ENCODE data around the gene AGAP2. TPM values are rescaled to one million over a fixed set of nuclear protein-coding genes. Genes with fewer than 3 reads are reported as not detected.

Gene AGAP2
- total RNA-seq, 1 donor from 2014 or later: 2.8 TPM

GRCh38 chr12:57753756-57754337 lies 15.3 kb upstream of the AGAP2 start:
- DNase-seq (ENCODE audit: low spot score): no peak

- no peak for DNase-seq (ENCODE audit: low spot score)
Observed at GRCh38 chr12:57752668-57753000, 14.1 kb upstream of the AGAP2 start.

DNA sequence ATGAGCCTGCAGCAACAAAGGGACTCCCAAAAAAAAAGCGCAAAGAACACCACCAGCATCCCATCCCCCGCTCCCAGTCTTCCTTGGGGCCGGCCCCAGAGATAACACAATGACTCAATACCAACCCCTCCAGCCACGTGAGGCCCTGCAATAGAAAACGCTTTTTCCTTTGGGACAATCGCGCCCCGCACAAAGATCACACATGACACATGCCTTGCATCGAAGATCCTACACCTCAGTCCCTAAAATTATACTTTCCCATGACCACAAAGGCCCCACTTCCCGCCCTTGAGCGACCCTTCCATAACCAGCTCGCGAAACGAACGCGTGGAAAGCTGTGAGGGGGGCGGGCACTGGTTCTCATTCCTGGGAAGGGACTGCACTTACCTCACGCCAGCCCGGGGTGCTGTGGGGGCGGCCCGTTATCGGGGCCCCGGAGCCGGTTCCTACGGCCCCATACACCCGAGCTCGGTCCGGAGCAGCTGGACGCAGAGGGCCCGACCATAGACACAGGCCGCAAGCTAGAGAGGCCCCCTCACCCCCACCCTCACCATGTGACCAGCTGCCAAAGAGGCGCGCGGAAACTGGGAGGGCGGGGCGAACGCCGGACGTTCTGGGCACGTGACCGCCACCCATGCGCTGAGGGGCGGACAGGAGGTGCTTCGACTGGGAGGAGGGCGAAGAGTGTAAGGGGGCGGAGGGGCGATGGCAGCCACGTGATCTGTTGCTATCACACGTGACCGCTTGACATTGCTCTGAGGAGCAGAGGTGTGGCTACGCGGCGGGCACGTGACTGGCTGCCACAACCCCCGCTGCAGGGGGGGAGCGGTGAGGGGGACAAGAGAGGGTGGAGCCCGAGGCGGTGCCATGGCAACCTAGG lies 13.5 kb upstream of the AGAP2 start, which contains the start of gene CDK4:
TSS of gene CDK4 (minus strand) at position 523 of the 880 bp plus-strand sequence. CDS start 593 bp downstream, outside the sequence.
- DNase-seq (ENCODE audit: low spot score): peak; percentile 100

- no peak for DNase-seq (ENCODE audit: low spot score)
Observed at GRCh38 chr12:57751432-57751787, 12.9 kb upstream of the AGAP2 start.

GRCh38 chr12:57750561-57751431 lies 12.3 kb upstream of the AGAP2 start:
- DNase-seq (ENCODE audit: low spot score): no peak

GRCh38 chr12:57749061-57749460 lies 10.5 kb upstream of the AGAP2 start:
- DNase-seq (ENCODE audit: low spot score): no peak

DNA sequence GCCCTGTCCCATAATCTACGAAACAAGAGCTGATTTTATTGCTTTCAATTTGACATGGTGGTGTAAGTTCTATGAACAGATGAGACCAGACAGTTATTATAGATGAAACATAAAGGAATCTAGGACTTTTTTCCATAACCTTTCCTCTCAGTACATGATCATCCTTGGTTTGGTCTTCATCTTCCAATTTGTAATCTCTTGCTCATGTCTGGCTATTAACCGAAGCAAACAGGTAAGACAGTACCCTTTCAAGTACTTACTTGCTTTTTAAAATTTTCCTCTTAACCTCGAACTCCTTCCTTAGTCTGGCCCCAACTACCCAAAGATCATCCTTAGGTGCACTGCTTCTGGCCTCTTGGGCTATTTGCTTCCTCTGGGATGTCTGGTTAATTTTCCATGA lies 7.5 kb upstream of the AGAP2 start:
- no peak for DNase-seq (ENCODE audit: low spot score)

DNA sequence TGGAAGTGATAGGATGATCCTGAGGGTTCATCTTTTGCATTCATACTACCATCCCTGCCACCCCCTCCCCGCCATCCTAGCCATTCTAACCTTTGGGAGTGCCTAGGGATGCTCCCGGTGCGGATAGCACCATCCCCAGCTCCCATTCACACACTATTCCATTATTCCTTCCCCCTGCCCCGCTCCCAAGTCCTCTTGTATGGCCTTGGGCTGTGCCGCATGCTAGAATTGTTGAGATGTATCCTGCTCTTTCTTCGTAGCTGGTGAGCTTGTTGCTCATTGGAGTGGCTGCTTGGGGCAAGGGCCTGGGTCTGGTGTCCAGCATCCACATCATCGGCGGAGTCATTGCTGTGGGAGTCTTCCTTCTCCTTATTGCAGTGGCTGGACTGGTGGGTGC lies 6.9 kb upstream of the AGAP2 start:
- DNase-seq (ENCODE audit: low spot score): no peak

- DNase-seq (ENCODE audit: low spot score): peak; percentile 98
Observed at GRCh38 chr12:57744777-57745484, 6.4 kb upstream of the AGAP2 start, which contains the start of gene TSPAN31. Gene TSPAN31, plus strand, starts transcription at chr12:57745039. Its CDS starts 116 bp downstream, at chr12:57745155.

DNA sequence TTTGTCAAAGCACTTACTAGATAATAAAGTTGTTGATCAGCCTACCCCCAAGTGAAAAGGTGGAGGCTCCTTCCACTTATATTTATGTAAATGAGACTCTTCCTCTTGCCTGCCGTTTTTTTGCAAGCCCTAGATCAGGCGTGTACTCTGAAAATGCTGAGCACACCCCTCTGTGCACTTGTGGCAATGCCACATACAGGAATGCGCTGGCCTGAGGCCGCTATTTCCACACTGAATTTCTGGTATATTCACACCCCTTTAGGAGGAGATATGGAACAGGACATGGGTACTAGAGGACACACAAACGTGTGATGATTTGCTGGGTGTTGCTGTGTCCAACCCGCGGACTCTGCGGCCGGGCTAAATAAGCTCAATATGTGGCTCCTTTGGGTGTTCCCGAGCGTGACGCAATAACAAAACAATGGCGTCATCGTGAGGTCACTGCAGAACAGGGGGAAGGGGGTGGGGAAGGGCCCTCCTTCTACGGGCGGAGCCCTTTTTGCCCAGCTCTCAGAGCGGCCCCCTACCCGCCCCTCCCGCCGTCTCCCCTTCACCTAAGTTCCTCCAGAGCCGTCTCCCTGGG lies 5.7 kb upstream of the AGAP2 start:
- DNase-seq (ENCODE audit: low spot score): peak; percentile 80

- DNase-seq (ENCODE audit: low spot score): no peak
Observed at GRCh38 chr12:57743769-57744168, 5.2 kb upstream of the AGAP2 start.

- DNase-seq (ENCODE audit: low spot score): no peak
Observed at GRCh38 chr12:57741844-57742738, 3.5 kb upstream of the AGAP2 start.

- no peak for DNase-seq (ENCODE audit: low spot score)
Observed at GRCh38 chr12:57741413-57741789, 2.9 kb upstream of the AGAP2 start.

DNA sequence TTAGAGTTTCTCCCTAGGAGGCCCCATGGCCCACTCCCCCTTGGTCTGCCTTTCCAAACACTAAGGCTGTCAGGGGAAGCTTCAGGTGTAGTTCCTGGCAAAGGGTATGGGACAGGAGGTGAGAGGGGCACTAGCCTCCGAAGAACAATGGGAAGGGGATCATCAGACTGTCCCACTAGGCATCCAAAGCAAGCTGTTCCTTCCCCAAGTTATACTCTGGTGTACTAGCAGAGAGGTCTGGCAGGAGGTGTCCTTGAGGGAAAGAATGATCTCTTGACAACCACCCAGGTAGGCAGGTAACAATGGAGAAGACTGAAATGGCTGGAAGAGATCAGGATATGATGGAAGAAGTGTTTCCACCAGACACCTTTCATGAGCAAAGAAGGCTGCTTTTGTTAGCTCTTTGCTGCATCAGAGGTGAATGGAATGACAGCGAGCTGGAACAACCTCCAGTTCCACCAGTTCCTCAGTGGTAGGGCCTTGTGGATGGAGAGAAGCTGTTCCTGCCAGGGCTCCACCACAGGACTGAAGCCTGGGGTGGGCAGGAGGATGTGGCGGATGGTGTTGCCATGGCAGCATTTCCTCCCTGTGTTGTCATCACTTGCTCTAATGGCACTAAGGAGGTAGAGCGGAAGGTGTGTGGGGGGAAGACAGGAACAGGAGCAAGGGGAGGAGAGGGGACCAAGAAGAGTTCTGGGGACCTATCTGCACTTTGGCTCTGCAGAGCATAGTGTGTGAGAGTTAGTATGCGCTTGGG lies 2.3 kb upstream of the AGAP2 start:
- no peak for DNase-seq (ENCODE audit: low spot score)

- DNase-seq (ENCODE audit: low spot score): no peak
Observed at GRCh38 chr12:57739914-57740538, 1.5 kb upstream of the AGAP2 start.

DNA sequence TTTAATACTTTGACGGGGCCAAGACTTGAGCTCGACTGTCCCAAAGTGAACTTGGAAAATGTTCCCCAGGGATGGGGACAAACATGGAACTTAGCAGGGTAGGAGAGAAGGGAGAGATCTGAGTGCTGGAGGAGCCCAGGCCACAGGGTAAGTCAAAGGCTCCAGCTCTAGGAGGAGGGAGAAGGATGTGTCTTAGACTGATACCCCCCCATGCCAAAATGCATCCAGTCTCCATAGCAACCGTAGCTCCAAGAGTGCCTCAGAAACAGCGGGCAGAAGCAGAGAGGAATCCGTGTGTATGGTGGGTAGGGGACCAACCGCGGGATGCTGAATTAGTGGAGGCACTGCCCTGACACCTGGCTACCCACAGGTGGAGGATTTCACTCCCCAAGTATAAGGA lies 845 bp upstream of the AGAP2 start:
- no peak for DNase-seq (ENCODE audit: low spot score)

- DNase-seq (ENCODE audit: low spot score): no peak
Observed at GRCh38 chr12:57737467-57738460, 778 bp downstream of the AGAP2 start.

Measured in ureter (tissue), 1 donor.